WTC11 (cell line): Measurements from ENCODE around the gene BANF2. TPM values are rescaled to one million over a fixed set of nuclear protein-coding genes. Genes with fewer than 3 reads are reported as not detected.

ENCODE experiments used
- ATAC-seq: fragments of 200-7000 bp; cut with Tn5 transposase; 2 replicates; pipeline ENCODE4 v1.10.0; 2021; ENCODE audit warnings: mild to moderate bottlenecking, moderate library complexity
- CTCF ChIA-PET: fragments of 300-600 bp; sonication (Branson Sonifier 250); formaldehyde crosslinking; loops from one replicate; lab custom pipeline; 2021; ENCODE audit warnings: antibody characterized with exemption; lab: Charles Lee
- POLR2A ChIA-PET: fragments of 350-600 bp; sonication (Branson Sonifier 250); formaldehyde crosslinking; loops from one replicate; lab custom pipeline; 2021; ENCODE audit warnings: antibody characterized with exemption; lab: Charles Lee
- DNase-seq: peaks from one replicate; pipeline ENCODE4 v3.0.0; 2021; ENCODE audit warnings: low spot score
- H3K27ac Mint-ChIP-seq: 2 replicates; pipeline ENCODE4 v1.8.0; 2021; ENCODE audit warnings: mixed read lengths
- H3K27me3 Mint-ChIP-seq: 2 replicates; pipeline ENCODE4 v1.8.0; 2021; ENCODE audit warnings: low read depth, mild to moderate bottlenecking, moderate library complexity, mixed read lengths
- H3K36me3 Mint-ChIP-seq: 2 replicates; pipeline ENCODE4 v1.8.0; 2021; ENCODE audit warnings: mixed read lengths
- H3K4me1 Mint-ChIP-seq: 2 replicates; pipeline ENCODE4 v1.8.0; 2022; ENCODE audit warnings: mixed read lengths
- H3K4me3 Mint-ChIP-seq: 2 replicates; pipeline ENCODE4 v1.8.0; 2021; ENCODE audit warnings: mild to moderate bottlenecking, moderate library complexity, mixed read lengths
- H3K9me3 Mint-ChIP-seq: 2 replicates; pipeline ENCODE4 v1.8.0; 2021; ENCODE audit warnings: mixed read lengths
- AR ChIP-seq: fragments of 250-450 bp; sonication (Bioruptor Pico); IDR thresholded peaks from 2 replicates; pipeline ENCODE4 v1.9.0; 2021; ENCODE audit warnings: mild to moderate bottlenecking
- CBFB ChIP-seq: sonication (generic); formaldehyde crosslinking; IDR thresholded peaks from 2 replicates; pipeline ENCODE4 v1.8.1; 2022; ENCODE audit warnings: mild to moderate bottlenecking, low read depth, missing genetic modification reagents
- E2F5 ChIP-seq: sonication (generic); formaldehyde crosslinking; IDR thresholded peaks from 2 replicates; pipeline ENCODE4 v1.8.1; 2022; ENCODE audit warnings: mild to moderate bottlenecking, moderate library complexity, missing genetic modification reagents
- EMX1 ChIP-seq: fragments of 250-450 bp; sonication (Bioruptor Pico); IDR thresholded peaks from 2 replicates; pipeline ENCODE4 v1.8.0; 2021; ENCODE audit warnings: mild to moderate bottlenecking
- FOXP1 ChIP-seq: sonication (generic); formaldehyde crosslinking; IDR thresholded peaks from 2 replicates; pipeline ENCODE4 v1.8.0; 2022; ENCODE audit warnings: missing genetic modification reagents, mild to moderate bottlenecking, moderate library complexity, borderline replicate concordance
- MLX ChIP-seq: sonication (generic); formaldehyde crosslinking; IDR thresholded peaks from 2 replicates; pipeline ENCODE4 v1.8.1; 2023; ENCODE audit warnings: mild to moderate bottlenecking, missing genetic modification reagents, moderate library complexity
- NFATC4 ChIP-seq: fragments of 250-450 bp; sonication (Bioruptor Pico); IDR thresholded peaks from 2 replicates; pipeline ENCODE4 v1.9.0; 2021; ENCODE audit warnings: mild to moderate bottlenecking
- PRDM15 ChIP-seq: sonication (generic); formaldehyde crosslinking; IDR thresholded peaks from 2 replicates; pipeline ENCODE4 v1.8.0; 2022; ENCODE audit warnings: missing genetic modification reagents
- PRRX2 ChIP-seq: fragments of 250-450 bp; sonication (Bioruptor Pico); IDR thresholded peaks from 2 replicates; pipeline ENCODE4 v1.8.0; 2021; ENCODE audit warnings: mild to moderate bottlenecking
- SOX15 ChIP-seq: fragments of 250-450 bp; sonication (Bioruptor Pico); IDR thresholded peaks from 2 replicates; pipeline ENCODE4 v1.9.0; 2021; ENCODE audit warnings: mild to moderate bottlenecking
- TEAD1 ChIP-seq: sonication (generic); formaldehyde crosslinking; IDR thresholded peaks from 2 replicates; pipeline ENCODE4 v1.8.0; 2022; ENCODE audit warnings: mild to moderate bottlenecking, missing genetic modification reagents
- ZBTB43 ChIP-seq: sonication (generic); formaldehyde crosslinking; IDR thresholded peaks from 2 replicates; pipeline ENCODE4 v1.8.1; 2023; ENCODE audit warnings: mild to moderate bottlenecking, missing genetic modification reagents
- ZNF232 ChIP-seq: sonication (generic); formaldehyde crosslinking; IDR thresholded peaks from 2 replicates; pipeline ENCODE4 v1.8.0; 2022; ENCODE audit warnings: mild to moderate bottlenecking, missing genetic modification reagents
- ZNF532 ChIP-seq: fragments of 250-450 bp; sonication (Bioruptor Pico); IDR thresholded peaks from 2 replicates; pipeline ENCODE4 v1.9.0; 2021; ENCODE audit warnings: mild to moderate bottlenecking, borderline replicate concordance
- ZNF671 ChIP-seq: fragments of 250-450 bp; sonication (Bioruptor Pico); IDR thresholded peaks from 2 replicates; pipeline ENCODE4 v1.8.0; 2021; ENCODE audit warnings: mild to moderate bottlenecking
- total RNA-seq: library from RNA; stranded (reverse); gene quantifications from 3 replicates; pipeline ENCODE4 v1.2.3, GENCODE V29; 2021

BANF2 gene
- total RNA-seq, 1 experiment from 2014 or later: not detected

- no peak for TF ChIP-seq TEAD1 (CRISPR knock-in tag)
- TF ChIP-seq ZNF532 (CRISPR knock-in tag): no peak
- no peak for TF ChIP-seq AR (CRISPR knock-in tag)
- no peak for TF ChIP-seq MLX (CRISPR knock-in tag)
- TF ChIP-seq, all 79 proteins: peak for 0
- peaks cover 11% of the 10 kb centered on the region for H3K4me1 Mint-ChIP-seq
- H3K27me3 Mint-ChIP-seq: no peaks in the 10 kb centered on the region; the same call in 1 of the 2 replicates
- ChIA-PET CTCF (no interaction called here), POLR2A (no interaction called here)
- DNase-seq: no peak
- no peaks in the 10 kb centered on the region; the same call in 1 of the 2 replicates for H3K36me3 Mint-ChIP-seq
- no peak for ATAC-seq
- peaks cover 17% of the 10 kb centered on the region for H3K9me3 Mint-ChIP-seq
- H3K4me3 Mint-ChIP-seq: no peak overlapping the region
- no peak overlapping the region for H3K27ac Mint-ChIP-seq
Measured at GRCh38 chr20:17696287-17696686, 3.5 kb upstream of the BANF2 start.

- CTCF ChIA-PET: no interaction called here
- Mint-ChIP-seq H3K4me1 (peaks cover 11% of the 10 kb centered on the region), H3K36me3 (no peaks in the 10 kb centered on the region; the same call in 1 of the 2 replicates), H3K27ac (no peak overlapping the region), H3K4me3 (no peak overlapping the region), H3K27me3 (no peaks in the 10 kb centered on the region; the same call in 1 of the 2 replicates), H3K9me3 (peaks cover 17% of the 10 kb centered on the region)
- ATAC-seq: no peak
- POLR2A ChIA-PET: no interaction called here
- no peak for DNase-seq
- TF ChIP-seq MLX (CRISPR knock-in tag): no peak
- no peak for TF ChIP-seq EMX1
- no peak for TF ChIP-seq SOX15 (CRISPR knock-in tag)
- TF ChIP-seq ZNF232 (CRISPR knock-in tag): no peak
- TF ChIP-seq NFATC4: no peak
- TF ChIP-seq CBFB (CRISPR knock-in tag): no peak
- TF ChIP-seq FOXP1: no peak
- TF ChIP-seq ZBTB43 (CRISPR knock-in tag): no peak
- TF ChIP-seq PRDM15 (CRISPR knock-in tag): no peak
- TF ChIP-seq PRRX2 (CRISPR knock-in tag): no peak
- no peak for TF ChIP-seq ZNF671 (CRISPR knock-in tag)
- TF ChIP-seq E2F5: no peak
- no peak for TF ChIP-seq ZNF532 (CRISPR knock-in tag)
Measured at GRCh38 chr20:17697171-17697570, 2.6 kb upstream of the BANF2 start.
